K562 (cell line): Measurements from ENCODE around the gene DHX57.

ENCODE experiments used
- CHCHD3 ChIP-seq: fragments of 250-450 bp; sonication (Bioruptor Pico); IDR thresholded peaks from 2 replicates; pipeline ENCODE4 v2.1.2; 2022; ENCODE audit warnings: mild to moderate bottlenecking
- ELK1 ChIP-seq: sonication (generic); formaldehyde crosslinking; IDR thresholded peaks from 2 replicates; pipeline ENCODE4 v1.8.1; 2022; ENCODE audit warnings: missing genetic modification reagents
- FOS ChIP-seq: IDR thresholded peaks from 3 replicates; pipeline ENCODE4 v1.6.1; 2011; ENCODE audit not compliant: insufficient read length; ENCODE audit errors: extremely low read depth
- FOXA3 ChIP-seq, 2 experiments: fragments of 450-650 bp in 1 of 2; sonication (generic) in 1 of 2; formaldehyde crosslinking; IDR thresholded peaks in 1 of 2; conservative IDR thresholded peaks in 1 of 2; 2 replicates each; pipeline versions ENCODE4 v1.4.0 to v1.8.0; 2020 to 2022; ENCODE audit warnings: mild to moderate bottlenecking in 2 of 2, missing genetic modification reagents in 1 of 2
- FOXJ3 ChIP-seq: sonication (generic); formaldehyde crosslinking; IDR thresholded peaks from 2 replicates; pipeline ENCODE4 v1.4.0; 2020; ENCODE audit warnings: mild to moderate bottlenecking, missing genetic modification reagents
- HDGF ChIP-seq: fragments of 450-650 bp; IDR thresholded peaks from 2 replicates; pipeline ENCODE4 v1.6.1; 2016
- NFIX ChIP-seq: fragments of 250-450 bp; sonication (Bioruptor Pico); IDR thresholded peaks from 2 replicates; pipeline ENCODE4 v1.4.0; 2020; ENCODE audit warnings: low read depth, mild to moderate bottlenecking, moderate library complexity
- NR3C1 ChIP-seq: sonication (generic); formaldehyde crosslinking; IDR thresholded peaks from 2 replicates; pipeline ENCODE4 v1.8.1; 2022; ENCODE audit warnings: missing genetic modification reagents
- SMC3 ChIP-seq: conservative IDR thresholded peaks from 2 replicates; pipeline ENCODE4 v1.6.1; 2011; ENCODE audit warnings: low read depth, low read length, improper control_type of control experiment; ENCODE audit not compliant: insufficient read depth
- ZBTB7A ChIP-seq: IDR thresholded peaks from 2 replicates; pipeline ENCODE4 v1.6.1; 2011; ENCODE audit warnings: low read depth, mild to moderate bottlenecking, low read length, moderate library complexity, borderline replicate concordance; ENCODE audit not compliant: control insufficient read depth
- ZFX ChIP-seq: sonication (generic); formaldehyde crosslinking; IDR thresholded peaks from 2 replicates; pipeline ENCODE4 v1.8.0; 2022; ENCODE audit warnings: mild to moderate bottlenecking, missing genetic modification reagents, moderate library complexity
- TF ChIP-seq, protein P1 (sequence below), 3 experiments: IDR thresholded peaks in 2 of 3; conservative IDR thresholded peaks in 1 of 3; 2 replicates each; pipeline ENCODE4 v1.5.1; 2011 to 2012; ENCODE audit warnings: low read length in 3 of 3, mild to moderate bottlenecking in 3 of 3, control low read depth in 2 of 3, improper control_type of control experiment in 1 of 3, inconsistent platforms in 1 of 3, low read depth in 1 of 3, mixed read lengths in 1 of 3, moderate library complexity in 1 of 3; ENCODE audit not compliant: insufficient read depth in 2 of 3
- TF ChIP-seq, protein P2 (sequence below): fragments of 450-650 bp; IDR thresholded peaks from 2 replicates; pipeline ENCODE4 v1.7.0; 2016; ENCODE audit warnings: borderline replicate concordance
- TF ChIP-seq, protein P3 (sequence below), 2 experiments: fragments of 450-650 bp; conservative IDR thresholded peaks; 2 replicates each; pipeline ENCODE4 v1.6.1; 2017; ENCODE audit warnings: mild to moderate bottlenecking in 2 of 2, moderate library complexity in 2 of 2

DNA sequence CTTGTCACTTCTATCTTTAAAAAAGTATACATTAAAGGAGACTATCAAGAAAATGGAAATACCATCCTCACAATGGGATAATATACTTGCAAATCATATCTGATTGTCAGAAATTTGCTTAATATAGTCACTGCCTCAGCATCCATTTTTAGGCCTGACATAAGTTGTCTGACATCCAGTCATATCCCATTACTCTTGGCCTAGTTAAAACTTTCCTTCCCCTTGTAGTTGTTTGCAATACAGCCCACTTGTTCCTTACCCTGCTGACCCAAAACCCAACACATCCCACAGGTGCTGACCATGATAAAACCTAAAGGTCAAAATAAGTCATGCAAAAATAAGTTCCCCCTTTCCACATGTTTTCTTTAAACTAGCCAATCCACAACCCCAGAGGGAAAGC lies 10.3 kb upstream of the DHX57 start:
- no peak for TF ChIP-seq NR3C1 (CRISPR knock-in tag)
- TF ChIP-seq ELK1 (CRISPR knock-in tag) = no peak
- TF ChIP-seq HDGF = no peak
- TF ChIP-seq, protein P1, sequence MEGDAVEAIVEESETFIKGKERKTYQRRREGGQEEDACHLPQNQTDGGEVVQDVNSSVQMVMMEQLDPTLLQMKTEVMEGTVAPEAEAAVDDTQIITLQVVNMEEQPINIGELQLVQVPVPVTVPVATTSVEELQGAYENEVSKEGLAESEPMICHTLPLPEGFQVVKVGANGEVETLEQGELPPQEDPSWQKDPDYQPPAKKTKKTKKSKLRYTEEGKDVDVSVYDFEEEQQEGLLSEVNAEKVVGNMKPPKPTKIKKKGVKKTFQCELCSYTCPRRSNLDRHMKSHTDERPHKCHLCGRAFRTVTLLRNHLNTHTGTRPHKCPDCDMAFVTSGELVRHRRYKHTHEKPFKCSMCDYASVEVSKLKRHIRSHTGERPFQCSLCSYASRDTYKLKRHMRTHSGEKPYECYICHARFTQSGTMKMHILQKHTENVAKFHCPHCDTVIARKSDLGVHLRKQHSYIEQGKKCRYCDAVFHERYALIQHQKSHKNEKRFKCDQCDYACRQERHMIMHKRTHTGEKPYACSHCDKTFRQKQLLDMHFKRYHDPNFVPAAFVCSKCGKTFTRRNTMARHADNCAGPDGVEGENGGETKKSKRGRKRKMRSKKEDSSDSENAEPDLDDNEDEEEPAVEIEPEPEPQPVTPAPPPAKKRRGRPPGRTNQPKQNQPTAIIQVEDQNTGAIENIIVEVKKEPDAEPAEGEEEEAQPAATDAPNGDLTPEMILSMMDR (IDR thresholded peaks at IDR 0.05 in 2 of 3, conservative IDR thresholded peaks at IDR 0.05 in 1 of 3; ENCODE audit: insufficient read depth in 2 of 3, low read depth in 1 of 3, low read length in 3 of 3) = no peak
- TF ChIP-seq CHCHD3 (CRISPR knock-in tag) = no peak
- TF ChIP-seq SMC3 = no peak
- TF ChIP-seq, protein P2, sequence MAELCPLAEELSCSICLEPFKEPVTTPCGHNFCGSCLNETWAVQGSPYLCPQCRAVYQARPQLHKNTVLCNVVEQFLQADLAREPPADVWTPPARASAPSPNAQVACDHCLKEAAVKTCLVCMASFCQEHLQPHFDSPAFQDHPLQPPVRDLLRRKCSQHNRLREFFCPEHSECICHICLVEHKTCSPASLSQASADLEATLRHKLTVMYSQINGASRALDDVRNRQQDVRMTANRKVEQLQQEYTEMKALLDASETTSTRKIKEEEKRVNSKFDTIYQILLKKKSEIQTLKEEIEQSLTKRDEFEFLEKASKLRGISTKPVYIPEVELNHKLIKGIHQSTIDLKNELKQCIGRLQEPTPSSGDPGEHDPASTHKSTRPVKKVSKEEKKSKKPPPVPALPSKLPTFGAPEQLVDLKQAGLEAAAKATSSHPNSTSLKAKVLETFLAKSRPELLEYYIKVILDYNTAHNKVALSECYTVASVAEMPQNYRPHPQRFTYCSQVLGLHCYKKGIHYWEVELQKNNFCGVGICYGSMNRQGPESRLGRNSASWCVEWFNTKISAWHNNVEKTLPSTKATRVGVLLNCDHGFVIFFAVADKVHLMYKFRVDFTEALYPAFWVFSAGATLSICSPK = no peak
- TF ChIP-seq ZBTB7A = no peak
- TF ChIP-seq ZFX (CRISPR knock-in tag) = no peak
- no peak for TF ChIP-seq NFIX (CRISPR knock-in tag)
- TF ChIP-seq FOXA3 (CRISPR knock-in tag; conservative IDR thresholded peaks at IDR 0.05 in 1 of 2, IDR thresholded peaks at IDR 0.05 in 1 of 2) = no peak
- TF ChIP-seq FOXJ3 (CRISPR knock-in tag) = no peak
- TF ChIP-seq FOS = no peak
- TF ChIP-seq, protein P3, sequence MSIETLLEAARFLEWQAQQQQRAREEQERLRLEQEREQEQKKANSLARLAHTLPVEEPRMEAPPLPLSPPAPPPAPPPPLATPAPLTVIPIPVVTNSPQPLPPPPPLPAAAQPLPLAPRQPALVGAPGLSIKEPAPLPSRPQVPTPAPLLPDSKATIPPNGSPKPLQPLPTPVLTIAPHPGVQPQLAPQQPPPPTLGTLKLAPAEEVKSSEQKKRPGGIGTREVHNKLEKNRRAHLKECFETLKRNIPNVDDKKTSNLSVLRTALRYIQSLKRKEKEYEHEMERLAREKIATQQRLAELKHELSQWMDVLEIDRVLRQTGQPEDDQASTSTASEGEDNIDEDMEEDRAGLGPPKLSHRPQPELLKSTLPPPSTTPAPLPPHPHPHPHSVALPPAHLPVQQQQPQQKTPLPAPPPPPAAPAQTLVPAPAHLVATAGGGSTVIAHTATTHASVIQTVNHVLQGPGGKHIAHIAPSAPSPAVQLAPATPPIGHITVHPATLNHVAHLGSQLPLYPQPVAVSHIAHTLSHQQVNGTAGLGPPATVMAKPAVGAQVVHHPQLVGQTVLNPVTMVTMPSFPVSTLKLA (conservative IDR thresholded peaks at IDR 0.05) = no peak
